NCI-H748 (cell line): ENCODE data around the gene ANO2.
"Not testable (repeated sequence)": the region's sequence is repeated elsewhere in the genome, so short reads cannot be mapped to it uniquely, and the experiment has no call there.

Source experiments
- DNase-seq: peaks from one replicate; lab custom pipeline; 2025; ENCODE audit not compliant: unreplicated experiment; lab: John Stamatoyannopoulos, UW

ANO2 gene

DNA sequence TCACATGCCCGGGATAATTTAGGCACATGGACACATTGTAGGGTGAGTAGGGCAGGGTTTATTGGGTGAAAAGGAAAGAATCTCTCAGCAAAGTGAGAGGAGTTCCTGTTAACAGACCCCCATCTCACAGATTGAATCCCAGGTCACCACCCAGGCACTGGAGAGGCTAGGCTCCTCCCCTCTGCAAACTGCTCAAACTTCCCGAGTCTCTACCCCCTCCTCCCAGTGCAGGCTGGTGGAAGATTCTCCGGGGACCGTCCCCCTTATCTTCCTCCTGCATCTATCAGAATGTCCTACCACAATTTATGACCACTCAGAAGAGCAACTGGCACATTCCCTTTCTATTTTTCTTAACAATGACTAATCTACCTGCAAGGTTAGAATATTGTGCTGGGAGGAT is 387.2 kb downstream of the ANO2 start:
- no peak for DNase-seq

DNA sequence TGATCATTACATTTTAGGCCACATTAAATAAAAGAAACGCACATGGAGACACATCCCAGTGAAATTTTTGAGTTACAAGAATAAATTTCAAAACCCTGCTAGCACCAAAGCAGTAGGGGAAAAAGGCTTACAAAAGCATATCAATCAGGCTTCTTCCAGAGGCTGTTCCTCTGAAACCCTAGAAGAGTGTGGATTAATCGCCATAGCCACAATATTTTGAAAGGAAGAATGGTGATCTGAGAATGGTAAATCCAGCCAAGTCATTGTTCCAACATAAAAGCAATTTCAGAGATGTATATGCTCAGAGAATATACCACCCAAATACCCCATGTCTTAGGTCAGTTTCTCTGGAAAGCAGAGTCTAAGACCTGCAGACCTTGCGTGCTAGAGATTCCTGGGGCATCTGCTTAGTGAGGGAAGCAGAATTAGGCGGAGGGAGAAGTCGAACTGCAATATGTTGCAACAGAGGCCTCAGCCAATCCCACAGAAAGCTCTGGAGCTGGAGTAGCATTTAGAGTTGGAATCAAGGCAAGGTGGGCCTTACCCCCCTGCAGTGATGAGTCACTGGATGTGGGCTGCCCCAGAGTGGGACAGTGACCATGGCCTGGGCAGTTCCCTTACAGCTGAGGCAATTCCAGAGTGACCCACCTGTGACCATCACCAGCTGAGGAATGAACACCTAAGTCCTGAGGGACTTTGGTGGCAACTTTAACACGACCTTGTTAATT is 387.9 kb downstream of the ANO2 start:
- no peak for DNase-seq

GRCh38 chr12:5556033-5556614 is 388.9 kb downstream of the ANO2 start:
- no peak for DNase-seq

DNA sequence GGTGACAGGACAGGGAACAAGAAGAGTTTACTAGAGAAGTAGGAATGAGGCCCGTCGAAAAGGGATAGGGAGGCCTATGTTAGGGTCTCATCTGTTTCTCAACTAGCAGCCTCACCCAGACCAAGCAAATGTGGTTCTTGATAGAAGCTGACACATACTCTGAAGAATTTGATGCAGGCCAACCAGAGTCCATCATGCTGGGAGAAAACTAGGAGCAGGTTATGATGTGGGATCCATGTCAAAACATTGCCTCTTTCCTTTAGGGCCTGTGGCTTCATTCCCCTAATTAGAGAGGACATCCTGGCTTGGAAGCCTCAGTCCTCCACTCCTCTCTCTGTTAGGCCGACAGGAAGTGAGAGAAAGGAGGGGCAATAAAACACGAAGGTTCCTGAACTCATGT is 390.3 kb downstream of the ANO2 start:
- DNase-seq, result no peak

- DNase-seq, result no peak
Measured at GRCh38 chr12:5549011-5549410, 396.0 kb downstream of the ANO2 start.

DNA sequence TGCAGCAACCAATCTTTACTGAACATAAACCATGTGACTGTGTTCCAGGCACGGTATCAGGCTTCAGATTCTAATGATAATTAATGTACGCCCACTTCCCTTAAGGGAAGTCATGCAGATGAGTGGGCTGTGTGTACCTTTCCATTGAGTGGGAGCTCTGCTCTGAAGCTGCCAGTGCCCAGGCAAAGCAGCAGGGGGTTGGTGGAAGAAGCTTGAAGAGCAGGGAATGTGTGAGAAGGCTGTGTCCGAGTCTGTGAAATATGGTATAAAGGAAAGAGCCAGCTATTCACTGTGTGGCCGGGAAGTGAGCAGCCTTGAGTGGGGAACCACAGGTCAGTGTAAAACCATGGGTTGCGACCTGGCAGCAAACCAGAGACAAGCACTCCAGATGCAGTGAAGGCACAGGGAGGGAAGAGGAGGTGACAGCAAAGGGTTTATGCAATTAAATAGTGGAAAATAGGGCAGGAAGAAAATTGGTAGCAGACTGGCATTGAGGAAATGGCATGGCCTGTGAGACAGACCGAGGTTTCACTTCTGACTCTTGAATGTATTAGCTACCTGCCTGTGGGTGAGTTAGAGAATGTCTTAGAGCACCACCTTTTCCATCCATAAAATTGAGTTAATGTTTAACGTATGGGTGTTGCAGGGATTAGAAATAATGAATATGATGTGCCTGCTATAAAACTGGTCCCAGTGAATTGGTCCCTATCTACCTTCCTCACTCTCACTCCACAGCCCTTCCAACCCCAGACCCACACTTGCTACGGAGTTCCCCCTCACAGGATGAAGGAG is 396.7 kb downstream of the ANO2 start:
- DNase-seq, result no peak

DNA sequence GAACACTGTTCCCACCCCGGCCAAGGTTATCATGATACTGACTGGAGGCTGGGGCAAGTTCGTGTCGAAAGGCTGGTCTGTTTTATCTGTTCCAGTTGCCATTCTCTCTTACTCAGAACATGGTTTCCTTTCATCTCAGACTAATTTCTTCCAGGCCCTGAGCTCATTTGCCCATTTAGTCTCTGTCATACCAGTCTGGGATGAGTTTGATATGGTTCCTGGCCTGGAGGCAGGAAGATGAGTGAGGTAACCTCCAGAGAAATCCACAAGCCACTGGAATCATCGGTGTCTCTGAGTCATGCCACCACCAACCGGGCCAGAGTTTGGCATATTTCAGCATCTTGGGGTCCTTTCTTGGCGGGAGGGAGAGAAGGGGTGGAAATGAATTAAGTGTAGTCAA is 398.4 kb downstream of the ANO2 start:
- no peak for DNase-seq

- DNase-seq, result no peak
Measured at GRCh38 chr12:5537771-5538170, 407.3 kb downstream of the ANO2 start.

DNA sequence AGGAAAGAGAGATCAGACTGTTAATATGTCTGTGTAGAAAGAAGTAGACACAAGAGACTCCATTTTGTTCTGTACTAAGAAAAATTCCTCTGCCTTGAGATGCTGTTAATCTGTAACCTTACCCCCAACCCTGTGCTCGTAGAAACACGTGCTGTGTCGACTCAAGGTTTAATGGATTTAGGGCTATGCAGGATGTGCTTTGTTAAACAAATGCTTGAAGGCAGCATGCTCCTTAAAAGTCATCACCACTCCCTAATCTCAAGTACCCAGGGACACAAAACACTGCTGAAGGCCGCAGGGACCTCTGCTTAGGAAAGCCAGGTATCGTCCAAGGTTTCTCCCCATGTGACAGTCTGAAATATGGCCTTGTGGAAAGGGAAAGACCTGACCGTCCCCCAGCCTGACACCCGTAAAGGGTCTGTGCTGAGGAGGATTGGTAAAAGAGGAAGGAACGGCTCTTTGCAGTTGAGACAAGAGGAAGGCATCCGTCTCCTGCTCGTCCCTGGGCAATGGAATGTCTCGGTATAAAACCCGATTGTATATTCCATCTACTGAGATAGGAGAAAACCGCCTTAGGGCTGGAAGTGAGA is 407.9 kb downstream of the ANO2 start:
- not testable (repeated sequence) for DNase-seq

DNA sequence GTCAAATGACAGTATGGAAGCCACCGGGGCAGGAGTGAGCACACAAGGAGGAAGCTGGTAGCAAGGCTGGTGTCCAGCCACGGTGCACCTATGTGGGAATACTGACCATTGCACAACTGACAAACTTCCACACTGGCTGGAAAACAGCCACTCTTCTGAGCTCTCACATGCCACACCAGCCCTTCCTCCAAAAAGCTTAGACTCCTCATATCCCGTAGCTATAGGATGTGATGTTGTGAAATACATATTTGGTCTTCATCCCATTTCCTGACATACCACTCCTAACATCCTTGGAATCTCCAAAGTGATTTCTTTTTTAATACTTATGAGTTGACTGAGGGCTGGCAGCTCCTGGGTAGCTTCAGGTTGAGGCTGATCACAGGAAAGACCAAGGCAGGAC is 409.5 kb downstream of the ANO2 start:
- DNase-seq, result no peak

DNA sequence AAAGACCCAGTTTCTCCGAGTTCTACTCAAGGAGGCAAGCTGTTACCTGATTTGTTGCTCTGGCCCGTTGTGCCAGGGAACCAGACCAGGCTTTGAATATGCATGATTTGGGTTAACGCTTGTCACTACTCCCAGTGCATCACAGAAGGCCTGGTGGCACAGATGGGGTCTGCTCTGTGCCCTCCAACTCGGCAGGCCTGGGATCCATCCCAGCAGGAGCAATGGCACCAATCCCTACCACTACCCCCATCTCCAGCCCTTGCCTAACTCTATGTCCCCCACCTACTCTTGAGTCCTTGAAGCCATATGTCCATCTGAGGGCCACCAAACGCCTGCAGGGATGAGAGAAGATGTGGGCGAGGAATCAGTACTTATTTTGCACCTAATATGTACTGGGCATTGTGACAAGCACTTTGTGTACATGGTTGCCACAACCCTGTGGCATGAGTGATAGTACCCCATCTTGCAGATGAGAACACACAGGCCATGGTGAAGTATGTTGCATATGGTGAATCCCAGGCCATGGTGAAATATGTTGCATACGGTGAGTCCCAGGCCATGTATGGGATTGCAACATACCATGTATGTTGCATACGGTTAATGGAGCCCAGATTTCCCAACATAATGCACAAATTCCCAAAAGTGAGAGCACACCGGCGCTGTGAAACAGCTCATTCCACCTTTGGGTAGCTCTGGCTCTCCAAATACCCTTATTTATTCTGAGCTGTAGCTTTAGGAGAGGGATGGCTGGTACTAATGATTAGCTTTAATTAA is 410.4 kb downstream of the ANO2 start:
- no peak for DNase-seq

- no peak for DNase-seq
Measured at GRCh38 chr12:5533368-5533767, 411.7 kb downstream of the ANO2 start.

GRCh38 chr12:5525783-5526367 is 419.2 kb downstream of the ANO2 start:
- no peak for DNase-seq

GRCh38 chr12:5524769-5525436 is 420.2 kb downstream of the ANO2 start:
- DNase-seq, result no peak

DNA sequence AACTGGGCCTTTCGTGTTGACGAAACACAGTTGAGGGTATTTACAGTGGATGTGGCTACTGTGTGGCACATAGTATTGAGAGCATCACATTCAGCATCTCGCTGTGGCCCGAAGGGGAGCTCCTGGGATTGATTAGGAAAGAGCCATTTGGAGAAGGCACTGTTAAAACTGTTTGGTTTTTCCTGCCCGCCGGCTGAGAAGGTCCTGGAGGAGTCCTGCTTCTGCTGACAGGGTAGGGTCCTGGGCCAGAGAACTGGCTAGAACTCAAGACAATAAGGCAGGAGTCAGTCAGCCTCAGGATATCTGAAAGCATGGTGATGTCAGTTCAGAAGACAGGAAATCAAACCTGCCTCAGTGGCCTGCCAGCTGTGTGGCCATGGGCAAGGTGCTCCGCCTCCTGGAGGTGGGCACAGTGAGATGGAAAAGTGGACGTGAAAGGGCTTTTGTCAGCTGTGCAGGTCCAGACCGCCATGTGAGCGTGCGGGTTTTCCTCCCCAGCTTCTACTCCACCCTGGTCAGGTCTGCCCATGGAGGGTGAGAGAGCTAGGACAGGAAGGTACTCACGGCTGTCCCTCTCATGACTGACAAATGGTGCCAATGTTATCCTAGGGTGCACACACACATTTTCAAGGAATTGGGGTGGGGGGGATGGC is 420.8 kb downstream of the ANO2 start:
- no peak for DNase-seq

- no peak for DNase-seq
Measured at GRCh38 chr12:5523396-5524115, 421.5 kb downstream of the ANO2 start.

DNA sequence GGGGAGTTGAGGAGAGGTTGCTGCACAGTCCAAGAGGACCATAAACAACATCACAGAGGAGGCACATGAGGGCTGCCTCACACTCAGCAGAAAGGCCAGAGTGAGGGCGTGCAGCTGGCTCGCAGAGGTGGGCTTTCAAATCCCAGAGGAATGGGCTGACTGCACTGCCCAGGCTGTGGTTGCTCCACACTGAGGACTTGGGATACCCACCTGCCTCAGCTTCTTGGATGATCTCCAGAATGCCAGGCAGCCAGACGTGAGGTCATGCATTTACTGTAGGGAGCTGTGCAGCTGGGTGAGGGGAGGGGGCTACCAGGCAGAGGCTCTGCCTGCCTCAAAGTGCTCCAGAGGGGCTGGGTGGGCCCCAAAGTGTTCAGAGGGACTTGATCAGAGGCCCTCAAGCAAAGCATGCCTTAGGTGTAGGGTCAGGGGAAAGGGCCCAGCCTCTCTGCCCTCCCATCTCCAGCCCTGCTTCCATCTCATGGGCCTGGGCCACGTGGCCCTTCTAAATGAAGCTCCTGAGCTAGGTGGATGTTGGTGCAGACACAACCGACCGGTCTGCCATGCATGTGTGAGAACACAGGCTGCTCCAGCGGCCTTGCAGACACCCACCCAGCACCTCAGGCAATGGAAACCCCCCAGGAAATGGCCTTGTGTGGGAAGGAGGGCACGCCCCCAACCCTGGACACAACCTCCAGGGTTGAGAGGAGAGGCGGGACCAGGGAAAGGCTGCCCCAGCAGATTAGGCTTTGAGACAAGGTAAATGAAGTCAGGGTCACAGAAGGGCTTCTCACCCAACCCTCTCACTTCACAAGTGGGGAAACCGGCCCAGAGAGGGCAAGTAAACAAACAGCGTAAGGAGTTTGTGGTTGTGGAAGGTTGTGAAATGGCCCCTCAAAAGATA is 422.4 kb downstream of the ANO2 start:
- DNase-seq, result no peak
